Glutamatergic neuron (in vitro differentiated cells): ENCODE data around the gene DGKB. TPM values are rescaled to one million over a fixed set of nuclear protein-coding genes. Genes with fewer than 3 reads are reported as not detected.

Experiments
- DNase-seq: peaks from one replicate; pipeline ENCODE4 v3.0.0; 2022
- H3K27ac Mint-ChIP-seq: one replicate; pipeline ENCODE4 v1.8.0; 2020; ENCODE audit warnings: mild to moderate bottlenecking, mixed read lengths, inconsistent platforms; ENCODE audit not compliant: unreplicated experiment
- H3K27me3 Mint-ChIP-seq: one replicate; pipeline ENCODE4 v1.8.0; 2020; ENCODE audit warnings: mild to moderate bottlenecking, moderate library complexity, mixed read lengths, inconsistent platforms; ENCODE audit not compliant: unreplicated experiment
- H3K36me3 Mint-ChIP-seq: one replicate; pipeline ENCODE4 v1.8.0; 2020; ENCODE audit warnings: mild to moderate bottlenecking, mixed read lengths, inconsistent platforms; ENCODE audit not compliant: unreplicated experiment
- H3K4me1 Mint-ChIP-seq: one replicate; pipeline ENCODE4 v1.8.0; 2020; ENCODE audit warnings: mild to moderate bottlenecking, low read depth, mixed read lengths, inconsistent platforms; ENCODE audit not compliant: unreplicated experiment
- H3K4me3 Mint-ChIP-seq: one replicate; pipeline ENCODE4 v1.8.0; 2020; ENCODE audit warnings: mild to moderate bottlenecking, mixed read lengths, inconsistent platforms; ENCODE audit not compliant: unreplicated experiment
- H3K9me3 Mint-ChIP-seq: one replicate; pipeline ENCODE4 v1.8.0; 2020; ENCODE audit warnings: mild to moderate bottlenecking, moderate library complexity, mixed read lengths, inconsistent platforms; ENCODE audit not compliant: unreplicated experiment
- CTCF ChIP-seq: fragments of 200-600 bp; sonication (generic); IDR thresholded peaks from one replicate; pipeline ENCODE4 v1.5.0; 2021; ENCODE audit not compliant: partially characterized antibody, unreplicated experiment
- total RNA-seq: library from RNA; stranded (reverse); fragmentation: NEBNext Ultra II Directional; extraction: Animal tissue kit (Norgen Biotek cat#: 25700); gene quantifications from one replicate; pipeline ENCODE4 v1.2.1, GENCODE V29; 2021; ENCODE audit not compliant: unreplicated experiment

DGKB gene
- total RNA-seq, 1 donor from 2014 or later: 57.8 TPM

- Mint-ChIP-seq H3K27me3 (no peaks in the 10 kb centered on the region), H3K27ac (no peak overlapping the region), H3K9me3 (peaks cover 2% of the 10 kb centered on the region), H3K36me3 (peaks cover 23% of the 10 kb centered on the region), H3K4me1 (peaks cover 3% of the 10 kb centered on the region), H3K4me3 (no peak overlapping the region)
- no peak for DNase-seq
- no peak for TF ChIP-seq CTCF
Observed at GRCh38 chr7:14510268-14510667, 392.3 kb downstream of the DGKB start.

- Mint-ChIP-seq H3K36me3 (peaks cover 23% of the 10 kb centered on the region), H3K27ac (no peak overlapping the region), H3K9me3 (peaks cover 2% of the 10 kb centered on the region), H3K27me3 (no peaks in the 10 kb centered on the region), H3K4me1 (peaks cover 15% of the 10 kb centered on the region), H3K4me3 (no peak overlapping the region)
- DNase-seq: no peak
- TF ChIP-seq CTCF: no peak
Observed at GRCh38 chr7:14507617-14508016, 394.9 kb downstream of the DGKB start.

- Mint-ChIP-seq H3K4me3 (no peak overlapping the region), H3K4me1 (peaks cover 15% of the 10 kb centered on the region), H3K9me3 (peaks cover 2% of the 10 kb centered on the region), H3K36me3 (peaks cover 24% of the 10 kb centered on the region), H3K27ac (no peak overlapping the region), H3K27me3 (no peaks in the 10 kb centered on the region)
- no peak for TF ChIP-seq CTCF
- DNase-seq: no peak
Observed at GRCh38 chr7:14505906-14506305, 396.6 kb downstream of the DGKB start.

- H3K4me1 Mint-ChIP-seq: peaks cover 15% of the 10 kb centered on the region
- DNase-seq: peak; percentile 30
- TF ChIP-seq CTCF: no peak
- H3K27ac Mint-ChIP-seq: peak overlapping the region; percentile 90
- peaks cover 9% of the 10 kb centered on the region for H3K36me3 Mint-ChIP-seq
- H3K4me3 Mint-ChIP-seq: peak overlapping the region; percentile 18
- H3K9me3 Mint-ChIP-seq: no peaks in the 10 kb centered on the region
- no peaks in the 10 kb centered on the region for H3K27me3 Mint-ChIP-seq
Observed at GRCh38 chr7:14504134-14504533, 398.4 kb downstream of the DGKB start.

- no peak for DNase-seq
- Mint-ChIP-seq H3K4me1 (peaks cover 15% of the 10 kb centered on the region), H3K27ac (peak overlapping the region; percentile 90), H3K27me3 (no peaks in the 10 kb centered on the region), H3K4me3 (peak overlapping the region; percentile 18), H3K9me3 (no peaks in the 10 kb centered on the region), H3K36me3 (peaks cover 9% of the 10 kb centered on the region)
- TF ChIP-seq CTCF: no peak
Observed at GRCh38 chr7:14503623-14504022, 398.9 kb downstream of the DGKB start.
